ENCODE results near the gene ID4. TPM values are rescaled to one million over a fixed set of nuclear protein-coding genes. Genes with fewer than 3 reads are reported as not detected.

Gene ID4
- total RNA-seq, 1 donor from 2014 or later = 35.2 TPM

DNA sequence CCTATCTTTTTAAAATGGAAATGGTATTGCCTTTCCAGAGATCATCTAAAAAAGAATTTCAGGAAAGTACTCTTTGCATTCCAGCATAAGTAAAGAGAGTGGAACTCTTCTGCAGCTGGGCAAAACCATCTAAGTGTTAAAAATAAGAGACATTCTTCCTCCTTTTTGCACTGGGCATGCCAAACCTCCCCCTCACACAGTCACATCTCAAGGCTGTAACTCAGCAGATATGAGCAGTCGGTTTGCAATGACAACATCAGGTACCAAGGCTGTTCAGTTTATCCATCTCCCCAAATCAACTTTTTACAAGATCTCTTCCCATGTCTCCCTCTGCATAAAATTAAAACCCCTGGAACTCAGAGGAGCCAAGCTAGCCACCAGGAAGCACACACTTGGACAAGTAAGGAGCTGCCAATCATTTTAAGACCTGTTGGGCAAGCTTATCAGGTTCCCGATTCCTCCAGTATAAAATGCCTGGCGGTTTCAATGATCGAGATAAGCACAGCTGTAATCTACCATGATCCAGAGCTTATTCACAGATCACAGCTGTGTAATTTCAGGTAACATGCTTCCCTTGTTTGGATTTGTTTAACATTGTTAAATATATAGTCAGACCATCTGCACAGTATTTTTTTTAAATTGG, 23.2 kb downstream of the ID4 start:
- H3K4me1 ChIP-seq = no peaks in the 10 kb centered on the region
- no peak overlapping the region for H3K4me3 ChIP-seq
- H3K27me3 ChIP-seq = no peaks in the 10 kb centered on the region
- H3K27ac ChIP-seq = no peak overlapping the region
- H3K9me3 ChIP-seq = no peaks in the 10 kb centered on the region
- ATAC-seq = peak; percentile 71
- TF ChIP-seq, protein P1, sequence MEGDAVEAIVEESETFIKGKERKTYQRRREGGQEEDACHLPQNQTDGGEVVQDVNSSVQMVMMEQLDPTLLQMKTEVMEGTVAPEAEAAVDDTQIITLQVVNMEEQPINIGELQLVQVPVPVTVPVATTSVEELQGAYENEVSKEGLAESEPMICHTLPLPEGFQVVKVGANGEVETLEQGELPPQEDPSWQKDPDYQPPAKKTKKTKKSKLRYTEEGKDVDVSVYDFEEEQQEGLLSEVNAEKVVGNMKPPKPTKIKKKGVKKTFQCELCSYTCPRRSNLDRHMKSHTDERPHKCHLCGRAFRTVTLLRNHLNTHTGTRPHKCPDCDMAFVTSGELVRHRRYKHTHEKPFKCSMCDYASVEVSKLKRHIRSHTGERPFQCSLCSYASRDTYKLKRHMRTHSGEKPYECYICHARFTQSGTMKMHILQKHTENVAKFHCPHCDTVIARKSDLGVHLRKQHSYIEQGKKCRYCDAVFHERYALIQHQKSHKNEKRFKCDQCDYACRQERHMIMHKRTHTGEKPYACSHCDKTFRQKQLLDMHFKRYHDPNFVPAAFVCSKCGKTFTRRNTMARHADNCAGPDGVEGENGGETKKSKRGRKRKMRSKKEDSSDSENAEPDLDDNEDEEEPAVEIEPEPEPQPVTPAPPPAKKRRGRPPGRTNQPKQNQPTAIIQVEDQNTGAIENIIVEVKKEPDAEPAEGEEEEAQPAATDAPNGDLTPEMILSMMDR (IDR thresholded peaks at IDR 0.05) = no peak
- no peaks in the 10 kb centered on the region for H3K36me3 ChIP-seq
- intact Hi-C loops (cut with DNase I) = no loop called here
- no peak for DNase-seq

DNA sequence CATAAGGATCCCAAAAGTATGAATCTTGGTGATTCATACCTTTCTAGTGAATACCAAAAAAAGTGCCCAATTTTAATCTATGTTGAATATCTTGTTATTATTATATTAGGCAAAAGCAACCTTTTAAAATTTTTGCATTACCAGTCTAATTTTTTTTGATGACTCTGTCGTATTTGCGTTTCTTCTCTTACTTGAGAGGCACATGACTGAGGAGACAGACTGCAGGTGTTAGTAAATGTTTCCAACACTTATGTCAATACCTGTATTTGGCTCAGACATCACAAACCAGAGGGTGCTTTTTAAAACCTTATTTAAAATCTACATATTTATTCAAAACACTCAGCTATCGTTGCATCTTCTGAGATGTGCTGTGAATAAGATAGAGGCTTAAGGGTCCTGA, 27.1 kb downstream of the ID4 start:
- H3K4me1 ChIP-seq = no peaks in the 10 kb centered on the region
- no peak overlapping the region for H3K27ac ChIP-seq
- TF ChIP-seq, protein P1 (IDR thresholded peaks at IDR 0.05) = no peak
- H3K36me3 ChIP-seq = no peaks in the 10 kb centered on the region
- ATAC-seq = no peak
- intact Hi-C loops (cut with DNase I) = no loop called here
- H3K27me3 ChIP-seq = peaks cover 5% of the 10 kb centered on the region
- H3K4me3 ChIP-seq = no peak overlapping the region
- no peaks in the 10 kb centered on the region for H3K9me3 ChIP-seq
- no peak for DNase-seq

DNA sequence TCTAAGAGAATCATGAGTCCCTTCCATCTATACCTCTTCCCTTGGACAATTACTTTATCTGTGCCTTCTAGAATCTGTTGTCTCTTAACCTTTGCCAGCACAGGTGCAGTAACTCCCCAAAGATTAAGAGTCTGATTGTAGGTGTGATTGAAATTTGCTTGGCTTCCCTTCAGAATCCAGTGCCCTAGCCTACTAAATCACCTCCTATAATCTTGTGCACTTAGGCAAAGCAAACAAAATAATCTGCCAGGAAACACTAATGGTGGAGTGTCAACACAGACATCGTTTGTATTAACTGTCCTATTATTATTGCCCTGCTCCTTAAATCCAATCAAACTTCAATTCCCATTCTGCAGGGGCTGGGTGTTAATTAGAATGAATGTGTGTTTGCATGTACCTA, 28.0 kb downstream of the ID4 start:
- H3K4me1 ChIP-seq = no peaks in the 10 kb centered on the region
- DNase-seq (no peak), ATAC-seq (no peak)
- H3K27me3 ChIP-seq = peaks cover 5% of the 10 kb centered on the region
- intact Hi-C loops (cut with DNase I) = no loop called here
- H3K36me3 ChIP-seq = no peaks in the 10 kb centered on the region
- no peaks in the 10 kb centered on the region for H3K9me3 ChIP-seq
- H3K27ac ChIP-seq = no peak overlapping the region
- TF ChIP-seq, protein P1 (IDR thresholded peaks at IDR 0.05) = no peak
- H3K4me3 ChIP-seq = no peak overlapping the region

DNA sequence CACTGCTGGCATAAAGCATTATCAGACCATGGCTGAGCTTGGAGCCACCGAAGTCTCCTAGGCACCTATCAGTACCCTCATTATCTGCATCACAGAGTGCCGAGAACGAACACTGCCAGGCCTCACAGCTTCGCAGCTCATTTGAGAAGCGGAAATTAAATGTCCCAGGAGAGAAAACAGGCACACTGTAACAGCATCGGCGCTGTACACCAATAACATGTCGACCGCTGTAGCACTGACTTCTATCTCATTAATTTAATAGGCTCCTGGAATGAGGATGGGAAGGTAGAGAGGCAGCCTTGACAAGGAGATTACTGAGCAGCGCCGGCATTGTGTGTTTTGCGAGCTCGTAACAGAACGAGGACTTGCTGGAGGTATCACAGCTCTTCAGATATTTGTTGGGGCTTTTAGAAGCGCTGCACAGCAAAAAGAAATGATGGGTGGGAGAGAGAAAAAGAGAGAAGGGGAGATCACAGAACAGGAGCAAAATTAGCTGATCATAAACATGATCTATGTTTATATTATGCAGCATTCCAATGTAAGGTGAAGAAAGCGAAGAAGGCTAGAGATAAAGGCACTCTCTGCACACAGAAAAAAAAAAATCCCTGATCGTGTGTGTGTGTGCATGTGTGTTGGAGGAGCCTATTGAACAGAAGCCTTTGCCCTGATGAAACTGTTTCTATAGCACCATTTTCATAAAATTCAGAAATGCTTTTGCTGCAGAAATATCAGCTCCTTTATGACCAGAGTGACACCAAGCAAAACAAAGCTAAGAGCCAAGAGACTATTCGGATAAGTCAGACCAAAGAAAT, 29.2 kb downstream of the ID4 start:
- intact Hi-C loops (cut with DNase I) = no loop called here
- TF ChIP-seq, protein P1 (IDR thresholded peaks at IDR 0.05) = no peak
- no peak for ATAC-seq
- peaks cover 5% of the 10 kb centered on the region for H3K27me3 ChIP-seq
- no peaks in the 10 kb centered on the region for H3K36me3 ChIP-seq
- H3K27ac ChIP-seq = no peak overlapping the region
- H3K9me3 ChIP-seq = no peaks in the 10 kb centered on the region
- DNase-seq = no peak
- H3K4me3 ChIP-seq = no peak overlapping the region
- H3K4me1 ChIP-seq = no peaks in the 10 kb centered on the region

DNA sequence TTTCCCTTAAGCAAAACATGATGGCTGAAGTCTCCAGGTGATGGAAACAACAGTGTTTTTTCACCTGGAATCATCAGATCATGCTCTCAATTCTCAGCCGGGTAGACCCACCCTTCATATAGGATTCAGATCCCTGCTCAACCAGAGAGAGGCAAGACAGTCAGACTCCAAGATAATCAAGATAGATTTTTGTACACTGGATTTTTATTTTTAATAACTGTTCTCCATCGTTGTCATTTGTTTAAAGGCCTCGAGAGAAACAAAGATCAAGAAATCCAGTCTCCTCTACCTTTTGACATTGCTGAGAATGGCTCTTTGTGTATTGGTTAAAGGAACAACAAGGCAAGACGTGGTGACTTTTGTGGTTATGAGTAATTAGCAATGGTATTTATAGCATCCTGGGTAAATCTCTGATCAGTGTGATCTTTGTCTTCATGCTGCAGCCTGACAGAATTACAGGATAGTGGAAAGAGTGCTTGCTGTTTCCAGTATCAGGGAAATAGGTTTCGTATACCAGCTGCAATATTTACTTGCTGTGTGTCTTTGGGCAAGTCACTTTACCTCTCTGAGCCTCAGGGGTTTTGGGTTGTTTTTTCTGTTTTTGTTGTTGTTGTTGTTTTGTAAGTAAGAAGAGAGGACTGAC, 29.9 kb downstream of the ID4 start:
- Histone ChIP-seq H3K4me3 (no peak overlapping the region), H3K9me3 (no peaks in the 10 kb centered on the region), H3K4me1 (no peaks in the 10 kb centered on the region), H3K27me3 (peaks cover 5% of the 10 kb centered on the region), H3K27ac (no peak overlapping the region), H3K36me3 (no peaks in the 10 kb centered on the region)
- DNase-seq (no peak), ATAC-seq (no peak)
- intact Hi-C loops (cut with DNase I) = no loop called here
- TF ChIP-seq, protein P1 (IDR thresholded peaks at IDR 0.05) = no peak

All from upper lobe of right lung (tissue), 1 donor.